ENCODE data around the gene ADAM22. TPM values are rescaled to one million over a fixed set of nuclear protein-coding genes. Genes with fewer than 3 reads are reported as not detected.

Gene ADAM22
- polyA plus RNA-seq, 1 donor from 2014 or later = 46.3 TPM

DNA sequence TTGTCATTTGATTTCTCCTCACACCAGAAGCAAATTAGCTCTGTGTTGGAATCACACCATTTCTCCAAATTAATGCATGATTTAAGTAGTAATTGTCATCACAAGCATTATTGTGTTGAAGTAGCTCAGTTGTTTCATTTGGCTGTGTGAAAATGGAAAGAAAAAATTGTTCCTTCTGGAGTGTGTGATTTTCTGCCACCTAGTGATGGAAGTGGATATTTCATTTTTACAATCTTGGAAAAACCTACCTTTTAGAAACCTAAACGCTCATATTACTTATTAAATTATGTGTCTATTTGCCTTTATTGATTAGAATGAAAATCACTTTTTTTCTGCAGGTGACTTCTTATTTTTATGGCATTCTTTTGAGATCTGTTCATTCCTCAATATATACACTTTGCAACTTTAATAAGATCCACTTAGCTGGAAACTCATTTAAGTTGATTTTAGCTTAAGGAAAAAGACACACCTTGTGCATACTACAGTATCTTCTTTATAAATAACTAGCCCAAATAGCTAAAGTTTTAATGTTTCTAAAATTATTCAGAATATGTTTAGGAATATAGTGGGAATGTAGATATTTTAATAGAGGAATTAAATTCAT is 235.8 kb downstream of the ADAM22 start:
- Histone ChIP-seq H3K27ac (ENCODE audit: low read length) (no peak overlapping the region), H3K79me2 (replicated peaks; ENCODE audit: insufficient read depth, low read length) (no peaks in the 10 kb centered on the region), H3K9me3 (ENCODE audit: low read length) (no peaks in the 10 kb centered on the region), H3K36me3 (ENCODE audit: insufficient read depth, low read length) (no peaks in the 10 kb centered on the region), H3K9ac (ENCODE audit: low read length) (no peak overlapping the region), H3K4me2 (ENCODE audit: low read length) (no peak overlapping the region), H3F3A (ENCODE audit: insufficient read depth, low read length, poor library complexity, severe bottlenecking) (no peaks in the 10 kb centered on the region), H3K27me3 (ENCODE audit: insufficient read depth, low read depth, low read length) (no peaks in the 10 kb centered on the region), H2AFZ (ENCODE audit: low read depth, low read length) (no peak overlapping the region), H4K20me1 (ENCODE audit: insufficient read depth) (no peaks in the 10 kb centered on the region), H3K9me2 (ENCODE audit: insufficient read depth, low read length) (no peaks in the 10 kb centered on the region), H3K4me3 (ENCODE audit: low read length) (no peak overlapping the region)
- TF ChIP-seq, protein P1, sequence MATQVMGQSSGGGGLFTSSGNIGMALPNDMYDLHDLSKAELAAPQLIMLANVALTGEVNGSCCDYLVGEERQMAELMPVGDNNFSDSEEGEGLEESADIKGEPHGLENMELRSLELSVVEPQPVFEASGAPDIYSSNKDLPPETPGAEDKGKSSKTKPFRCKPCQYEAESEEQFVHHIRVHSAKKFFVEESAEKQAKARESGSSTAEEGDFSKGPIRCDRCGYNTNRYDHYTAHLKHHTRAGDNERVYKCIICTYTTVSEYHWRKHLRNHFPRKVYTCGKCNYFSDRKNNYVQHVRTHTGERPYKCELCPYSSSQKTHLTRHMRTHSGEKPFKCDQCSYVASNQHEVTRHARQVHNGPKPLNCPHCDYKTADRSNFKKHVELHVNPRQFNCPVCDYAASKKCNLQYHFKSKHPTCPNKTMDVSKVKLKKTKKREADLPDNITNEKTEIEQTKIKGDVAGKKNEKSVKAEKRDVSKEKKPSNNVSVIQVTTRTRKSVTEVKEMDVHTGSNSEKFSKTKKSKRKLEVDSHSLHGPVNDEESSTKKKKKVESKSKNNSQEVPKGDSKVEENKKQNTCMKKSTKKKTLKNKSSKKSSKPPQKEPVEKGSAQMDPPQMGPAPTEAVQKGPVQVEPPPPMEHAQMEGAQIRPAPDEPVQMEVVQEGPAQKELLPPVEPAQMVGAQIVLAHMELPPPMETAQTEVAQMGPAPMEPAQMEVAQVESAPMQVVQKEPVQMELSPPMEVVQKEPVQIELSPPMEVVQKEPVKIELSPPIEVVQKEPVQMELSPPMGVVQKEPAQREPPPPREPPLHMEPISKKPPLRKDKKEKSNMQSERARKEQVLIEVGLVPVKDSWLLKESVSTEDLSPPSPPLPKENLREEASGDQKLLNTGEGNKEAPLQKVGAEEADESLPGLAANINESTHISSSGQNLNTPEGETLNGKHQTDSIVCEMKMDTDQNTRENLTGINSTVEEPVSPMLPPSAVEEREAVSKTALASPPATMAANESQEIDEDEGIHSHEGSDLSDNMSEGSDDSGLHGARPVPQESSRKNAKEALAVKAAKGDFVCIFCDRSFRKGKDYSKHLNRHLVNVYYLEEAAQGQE (IDR thresholded peaks at IDR 0.05; ENCODE audit: borderline replicate concordance) = no peak
- TF ChIP-seq TAF1 (IDR thresholded peaks at IDR 0.05; ENCODE audit: low read depth) (no peak), SMC3 (conservative IDR thresholded peaks at IDR 0.05; ENCODE audit: poor library complexity) (peak; percentile 66), MXI1 (conservative IDR thresholded peaks at IDR 0.05; ENCODE audit: poor library complexity, severe bottlenecking) (no peak), RAD21 (conservative IDR thresholded peaks at IDR 0.05) (peak; percentile 60), EP300 (conservative IDR thresholded peaks at IDR 0.05; ENCODE audit: poor library complexity, severe bottlenecking) (no peak), EZH2 (IDR thresholded peaks at IDR 0.05; ENCODE audit: borderline replicate concordance, insufficient read depth, low read length, poor library complexity, severe bottlenecking) (no peak)
- TF ChIP-seq, protein P2, sequence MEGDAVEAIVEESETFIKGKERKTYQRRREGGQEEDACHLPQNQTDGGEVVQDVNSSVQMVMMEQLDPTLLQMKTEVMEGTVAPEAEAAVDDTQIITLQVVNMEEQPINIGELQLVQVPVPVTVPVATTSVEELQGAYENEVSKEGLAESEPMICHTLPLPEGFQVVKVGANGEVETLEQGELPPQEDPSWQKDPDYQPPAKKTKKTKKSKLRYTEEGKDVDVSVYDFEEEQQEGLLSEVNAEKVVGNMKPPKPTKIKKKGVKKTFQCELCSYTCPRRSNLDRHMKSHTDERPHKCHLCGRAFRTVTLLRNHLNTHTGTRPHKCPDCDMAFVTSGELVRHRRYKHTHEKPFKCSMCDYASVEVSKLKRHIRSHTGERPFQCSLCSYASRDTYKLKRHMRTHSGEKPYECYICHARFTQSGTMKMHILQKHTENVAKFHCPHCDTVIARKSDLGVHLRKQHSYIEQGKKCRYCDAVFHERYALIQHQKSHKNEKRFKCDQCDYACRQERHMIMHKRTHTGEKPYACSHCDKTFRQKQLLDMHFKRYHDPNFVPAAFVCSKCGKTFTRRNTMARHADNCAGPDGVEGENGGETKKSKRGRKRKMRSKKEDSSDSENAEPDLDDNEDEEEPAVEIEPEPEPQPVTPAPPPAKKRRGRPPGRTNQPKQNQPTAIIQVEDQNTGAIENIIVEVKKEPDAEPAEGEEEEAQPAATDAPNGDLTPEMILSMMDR (IDR thresholded peaks at IDR 0.05; ENCODE audit: poor library complexity, severe bottlenecking) = peak; percentile 70

DNA sequence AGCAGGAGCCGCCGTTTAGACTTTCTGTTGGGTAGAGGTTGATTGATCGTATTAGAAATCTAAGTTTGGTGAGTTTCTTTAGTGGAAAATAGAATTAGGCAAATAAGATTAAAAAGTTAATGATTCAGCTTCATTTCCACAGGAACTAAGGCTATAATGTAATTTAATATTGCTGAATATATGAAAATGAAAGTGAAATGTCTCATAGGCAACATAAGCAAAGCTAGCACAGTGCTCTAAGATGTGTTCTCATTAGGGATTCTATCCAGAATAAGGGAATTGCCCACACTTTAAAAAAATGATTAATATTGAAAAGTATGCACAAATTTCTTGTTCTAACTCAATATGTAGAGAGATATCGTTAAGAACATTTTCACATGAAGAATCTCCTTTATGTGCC is 238.8 kb downstream of the ADAM22 start:
- Histone ChIP-seq H3K27ac (ENCODE audit: low read length) (no peak overlapping the region), H3K36me3 (ENCODE audit: insufficient read depth, low read length) (no peaks in the 10 kb centered on the region), H3K27me3 (ENCODE audit: insufficient read depth, low read depth, low read length) (no peaks in the 10 kb centered on the region), H4K20me1 (ENCODE audit: insufficient read depth) (no peaks in the 10 kb centered on the region), H3K9me3 (ENCODE audit: low read length) (no peaks in the 10 kb centered on the region), H3K9me2 (ENCODE audit: insufficient read depth, low read length) (no peaks in the 10 kb centered on the region), H3F3A (ENCODE audit: insufficient read depth, low read length, poor library complexity, severe bottlenecking) (no peaks in the 10 kb centered on the region), H3K4me3 (ENCODE audit: low read length) (no peak overlapping the region), H2AFZ (ENCODE audit: low read depth, low read length) (no peak overlapping the region), H3K4me2 (ENCODE audit: low read length) (no peak overlapping the region), H3K79me2 (replicated peaks; ENCODE audit: insufficient read depth, low read length) (no peaks in the 10 kb centered on the region), H3K9ac (ENCODE audit: low read length) (no peak overlapping the region)
- TF ChIP-seq EZH2 (IDR thresholded peaks at IDR 0.05; ENCODE audit: borderline replicate concordance, insufficient read depth, low read length, poor library complexity, severe bottlenecking) (no peak), EP300 (conservative IDR thresholded peaks at IDR 0.05; ENCODE audit: poor library complexity, severe bottlenecking) (no peak), RAD21 (conservative IDR thresholded peaks at IDR 0.05) (no peak), SMC3 (conservative IDR thresholded peaks at IDR 0.05; ENCODE audit: poor library complexity) (no peak)
